Chondrocyte (in vitro differentiated cells): ENCODE data around the gene TAF7. TPM values are rescaled to one million over a fixed set of nuclear protein-coding genes. Genes with fewer than 3 reads are reported as not detected.

Experiments used
- DNase-seq: peaks from one replicate; pipeline ENCODE4 v3.0.0; 2021; ENCODE audit warnings: mixed read lengths, low spot score
- H3K27ac Mint-ChIP-seq: one replicate; pipeline ENCODE4 v1.8.0; 2021; ENCODE audit warnings: mild to moderate bottlenecking, moderate library complexity, mixed read lengths; ENCODE audit not compliant: unreplicated experiment
- H3K27me3 Mint-ChIP-seq: 2 replicates; pipeline ENCODE4 v1.8.0; 2021; ENCODE audit warnings: low read depth, mixed read lengths
- H3K36me3 Mint-ChIP-seq: 2 replicates; pipeline ENCODE4 v1.8.0; 2021; ENCODE audit warnings: low read depth, mixed read lengths
- H3K4me1 Mint-ChIP-seq: 2 replicates; pipeline ENCODE4 v1.8.0; 2021; ENCODE audit warnings: low read depth, mild to moderate bottlenecking, mixed read lengths
- H3K4me3 Mint-ChIP-seq: one replicate; pipeline ENCODE4 v1.8.0; 2021; ENCODE audit warnings: mild to moderate bottlenecking, moderate library complexity, mixed read lengths; ENCODE audit not compliant: unreplicated experiment
- H3K9me3 Mint-ChIP-seq: 2 replicates; pipeline ENCODE4 v1.8.0; 2021; ENCODE audit warnings: low read depth, mixed read lengths
- total RNA-seq: library from RNA; stranded (reverse); gene quantifications from 3 replicates; pipeline ENCODE4 v1.2.1, GENCODE V29; 2021
- TF ChIP-seq, protein P1 (sequence below): fragments of 200-600 bp; sonication (generic); IDR thresholded peaks from 2 replicates; pipeline ENCODE4 v1.5.0; 2021; ENCODE audit warnings: antibody characterized with exemption, mild to moderate bottlenecking, moderate library complexity

TAF7 gene
- total RNA-seq, 1 donor from 2014 or later = 66.4 TPM

DNA sequence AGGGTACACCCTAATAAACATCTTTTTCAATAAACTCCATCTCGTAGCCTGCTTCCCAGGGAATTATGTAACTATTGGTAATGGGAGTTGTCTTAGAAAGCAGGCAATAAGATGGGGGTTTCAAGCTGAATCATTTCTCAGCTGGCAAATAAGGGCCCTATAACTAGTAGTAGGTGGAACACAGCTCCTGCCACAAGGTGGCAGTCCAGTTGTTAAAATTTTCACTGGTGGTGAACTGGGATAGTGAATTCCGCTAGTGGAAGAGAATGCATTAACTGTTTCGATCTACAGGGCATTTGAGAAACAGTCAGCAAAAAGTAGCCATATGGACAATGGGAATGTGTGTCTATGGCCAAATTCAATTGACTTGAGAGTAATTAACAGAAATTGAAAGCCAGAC, 47.7 kb downstream of the TAF7 start:
- no peak overlapping the region for H3K4me3 Mint-ChIP-seq
- no peaks in the 10 kb centered on the region for H3K4me1 Mint-ChIP-seq
- peaks cover 32% of the 10 kb centered on the region for H3K36me3 Mint-ChIP-seq
- no peak for DNase-seq
- TF ChIP-seq, protein P1, sequence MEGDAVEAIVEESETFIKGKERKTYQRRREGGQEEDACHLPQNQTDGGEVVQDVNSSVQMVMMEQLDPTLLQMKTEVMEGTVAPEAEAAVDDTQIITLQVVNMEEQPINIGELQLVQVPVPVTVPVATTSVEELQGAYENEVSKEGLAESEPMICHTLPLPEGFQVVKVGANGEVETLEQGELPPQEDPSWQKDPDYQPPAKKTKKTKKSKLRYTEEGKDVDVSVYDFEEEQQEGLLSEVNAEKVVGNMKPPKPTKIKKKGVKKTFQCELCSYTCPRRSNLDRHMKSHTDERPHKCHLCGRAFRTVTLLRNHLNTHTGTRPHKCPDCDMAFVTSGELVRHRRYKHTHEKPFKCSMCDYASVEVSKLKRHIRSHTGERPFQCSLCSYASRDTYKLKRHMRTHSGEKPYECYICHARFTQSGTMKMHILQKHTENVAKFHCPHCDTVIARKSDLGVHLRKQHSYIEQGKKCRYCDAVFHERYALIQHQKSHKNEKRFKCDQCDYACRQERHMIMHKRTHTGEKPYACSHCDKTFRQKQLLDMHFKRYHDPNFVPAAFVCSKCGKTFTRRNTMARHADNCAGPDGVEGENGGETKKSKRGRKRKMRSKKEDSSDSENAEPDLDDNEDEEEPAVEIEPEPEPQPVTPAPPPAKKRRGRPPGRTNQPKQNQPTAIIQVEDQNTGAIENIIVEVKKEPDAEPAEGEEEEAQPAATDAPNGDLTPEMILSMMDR = no peak
- H3K27me3 Mint-ChIP-seq = no peaks in the 10 kb centered on the region
- H3K27ac Mint-ChIP-seq = no peak overlapping the region
- H3K9me3 Mint-ChIP-seq = peaks cover 71% of the 10 kb centered on the region

DNA sequence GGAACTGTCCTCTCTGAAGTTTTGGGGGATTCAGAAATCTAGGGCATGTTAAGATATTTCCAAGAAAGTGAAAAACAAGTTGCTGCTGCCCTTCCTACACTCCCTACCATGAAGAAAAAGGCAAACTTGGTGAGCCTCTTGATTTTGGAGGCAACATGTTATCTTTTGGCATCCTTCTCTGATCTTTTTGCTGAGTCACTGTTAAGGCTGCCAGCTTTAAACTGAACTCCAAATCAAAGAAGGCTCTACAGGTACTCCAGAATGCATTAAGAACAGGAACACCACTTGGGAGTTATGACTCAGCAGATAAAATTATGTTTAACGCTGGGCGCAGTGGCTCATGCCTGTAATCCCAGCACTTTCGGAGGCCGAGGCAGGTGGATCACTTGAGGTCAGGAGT, 51.4 kb downstream of the TAF7 start:
- TF ChIP-seq, protein P1 = no peak
- Mint-ChIP-seq H3K4me3 (no peak overlapping the region), H3K27ac (no peak overlapping the region), H3K36me3 (peaks cover 44% of the 10 kb centered on the region), H3K4me1 (no peaks in the 10 kb centered on the region), H3K27me3 (no peaks in the 10 kb centered on the region), H3K9me3 (peaks cover 76% of the 10 kb centered on the region)
- DNase-seq = no peak

Other genes with a start within 250 kb of the TAF7 start
- 60.5 to 90.1 TPM (median 64.5 TPM) in 3 replicates for gene PCDHB2, start 226.2 kb downstream of the TAF7 start, total RNA-seq
- gene PCDHB3, start 220.3 kb downstream of the TAF7 start, total RNA-seq = 5.6 to 12.1 TPM (median 5.6 TPM) in 3 replicates
- 2.0 to 5.4 TPM (median 2.0 TPM) in 3 replicates for gene PCDHB4, start 199.0 kb downstream of the TAF7 start, total RNA-seq
- 6.6 to 11.4 TPM (median 10.2 TPM) in 3 replicates for gene PCDHB5, start 185.6 kb downstream of the TAF7 start, total RNA-seq
- 1.2 to 3.1 TPM (median 1.2 TPM) in 3 replicates for gene PCDHB6, start 170.7 kb downstream of the TAF7 start, total RNA-seq
- 1.1 to 2.5 TPM (median 1.2 TPM) in 3 replicates for gene PCDHB7, start 148.1 kb downstream of the TAF7 start, total RNA-seq
- gene PCDHB8, start 143.0 kb downstream of the TAF7 start, total RNA-seq = 1.1 to 3.1 TPM (median 1.7 TPM) in 3 replicates
- 4.3 to 6.1 TPM (median 5.9 TPM) in 3 replicates for gene PCDHB16, start 138.4 kb downstream of the TAF7 start, total RNA-seq
- 3.1 to 4.8 TPM (median 3.7 TPM) in 3 replicates for gene PCDHB9, start 133.6 kb downstream of the TAF7 start, total RNA-seq
- gene PCDHB10, start 128.4 kb downstream of the TAF7 start, total RNA-seq = 3.8 to 5.3 TPM (median 4.3 TPM) in 3 replicates
- gene PCDHB11, start 121.2 kb downstream of the TAF7 start, total RNA-seq = 0.90 to 2.4 TPM (median 1.3 TPM) in 3 replicates
- 1.5 to 2.4 TPM (median 1.7 TPM) in 3 replicates for gene PCDHB12, start 112.1 kb downstream of the TAF7 start, total RNA-seq
- 2.4 to 2.9 TPM (median 2.9 TPM) in 3 replicates for gene PCDHB13, start 106.9 kb downstream of the TAF7 start, total RNA-seq
- 2.7 to 4.9 TPM (median 4.0 TPM) in 3 replicates for gene PCDHB14, start 97.4 kb downstream of the TAF7 start, total RNA-seq
- 1.7 to 4.3 TPM (median 1.9 TPM) in 3 replicates for gene PCDHB15, start 75.4 kb downstream of the TAF7 start, total RNA-seq
- gene SLC25A2, start 16.7 kb downstream of the TAF7 start, total RNA-seq = 0.15 to 0.48 TPM (median 0.41 TPM) in 3 replicates
- 0.10 to 0.23 TPM (median 0.15 TPM) in 3 replicates for gene PCDHGA1, start 9.7 kb upstream of the TAF7 start, total RNA-seq
- 0.19 to 0.30 TPM (median 0.23 TPM) in 3 replicates for gene PCDHGA2, start 18.0 kb upstream of the TAF7 start, total RNA-seq
- gene PCDHGA3, start 23.0 kb upstream of the TAF7 start, total RNA-seq = 0.12 to 0.51 TPM (median 0.28 TPM) in 3 replicates
- gene PCDHGB1, start 29.3 kb upstream of the TAF7 start, total RNA-seq = 2.4 to 2.7 TPM (median 2.7 TPM) in 3 replicates
- 0.72 to 1.4 TPM (median 0.94 TPM) in 3 replicates for gene PCDHGA4, start 34.2 kb upstream of the TAF7 start, total RNA-seq
- gene PCDHGB2, start 39.2 kb upstream of the TAF7 start, total RNA-seq = 0.95 to 1.8 TPM (median 1.0 TPM) in 3 replicates
- gene PCDHGA5, start 43.4 kb upstream of the TAF7 start, total RNA-seq = 0.15 to 0.48 TPM (median 0.27 TPM) in 3 replicates
- gene PCDHGB3, start 49.5 kb upstream of the TAF7 start, total RNA-seq = 0.21 to 0.36 TPM (median 0.30 TPM) in 3 replicates
- 0.38 to 0.65 TPM (median 0.45 TPM) in 3 replicates for gene PCDHGA6, start 53.1 kb upstream of the TAF7 start, total RNA-seq
- 0.17 to 0.31 TPM (median 0.28 TPM) in 3 replicates for gene PCDHGA7, start 62.0 kb upstream of the TAF7 start, total RNA-seq
- 12.6 to 14.2 TPM (median 14.2 TPM) in 3 replicates for gene PCDHGB4, start 66.9 kb upstream of the TAF7 start, total RNA-seq
- gene PCDHGA8, start 71.8 kb upstream of the TAF7 start, total RNA-seq = 0.47 to 0.59 TPM (median 0.51 TPM) in 3 replicates
- 1.0 to 1.6 TPM (median 1.1 TPM) in 3 replicates for gene PCDHGB5, start 77.2 kb upstream of the TAF7 start, total RNA-seq
- gene PCDHGA9, start 82.0 kb upstream of the TAF7 start, total RNA-seq = 0.97 to 3.6 TPM (median 1.4 TPM) in 3 replicates
- 52.4 to 64.2 TPM (median 56.8 TPM) in 3 replicates for gene PCDHGB6, start 87.2 kb upstream of the TAF7 start, total RNA-seq
- 14.9 to 17.4 TPM (median 15.8 TPM) in 3 replicates for gene PCDHGA10, start 92.2 kb upstream of the TAF7 start, total RNA-seq
- gene PCDHGB7, start 96.9 kb upstream of the TAF7 start, total RNA-seq = 3.5 to 5.4 TPM (median 4.3 TPM) in 3 replicates
- 1.3 to 2.4 TPM (median 1.4 TPM) in 3 replicates for gene PCDHGA11, start 100.3 kb upstream of the TAF7 start, total RNA-seq
- gene PCDHGA12, start 109.7 kb upstream of the TAF7 start, total RNA-seq = 0.64 to 2.2 TPM (median 0.75 TPM) in 3 replicates
- gene PCDHGC3, start 155.2 kb upstream of the TAF7 start, total RNA-seq = 68.9 to 91.8 TPM (median 90.8 TPM) in 3 replicates
- gene PCDHGC4, start 164.2 kb upstream of the TAF7 start, total RNA-seq = 0.72 to 1.8 TPM (median 1.1 TPM) in 3 replicates
- 1.7 to 3.6 TPM (median 2.0 TPM) in 3 replicates for gene PCDHGC5, start 168.3 kb upstream of the TAF7 start, total RNA-seq